ENCODE data around the gene HNMT. TPM values are rescaled to one million over a fixed set of nuclear protein-coding genes. Genes with fewer than 3 reads are reported as not detected.

HNMT gene
- total RNA-seq, 1 experiment from 2014 or later, result 16.6 TPM

DNA sequence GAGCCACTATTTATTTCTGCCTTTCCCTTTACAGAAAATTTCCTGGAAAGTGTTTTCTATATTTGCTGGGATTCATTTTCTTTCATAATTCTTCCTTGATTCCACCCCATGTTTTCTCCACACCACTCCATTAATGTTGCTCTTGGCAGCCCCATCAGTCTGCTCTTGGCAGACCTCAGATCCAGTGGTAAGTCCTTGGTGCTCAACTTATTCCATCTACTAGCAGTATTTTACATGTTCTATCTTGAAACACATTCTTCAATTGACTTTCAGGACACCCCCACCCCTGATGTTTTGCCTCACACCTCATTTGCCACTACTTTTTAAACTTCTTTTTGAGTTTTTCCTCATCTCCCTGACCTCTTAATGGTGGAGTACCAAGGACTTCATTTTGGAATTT is 65.0 kb downstream of the HNMT start:
- H3K9me3 ChIP-seq (ENCODE audit: insufficient read depth, low read depth), result no peaks in the 10 kb centered on the region
- CTCF ChIA-PET, result no interaction called here
- H3K36me3 ChIP-seq (ENCODE audit: low read depth), result no peaks in the 10 kb centered on the region
- no peak overlapping the region for H3K27ac ChIP-seq
- no peaks in the 10 kb centered on the region for H3K9me2 ChIP-seq (ENCODE audit: insufficient read depth)
- no peaks in the 10 kb centered on the region for H3F3A ChIP-seq (ENCODE audit: insufficient read depth, low read depth)
- no peak overlapping the region for H2AFZ ChIP-seq
- intact Hi-C loops (cut with micrococcal nuclease; ENCODE audit: unreplicated experiment), result no loop called here
- no peaks in the 10 kb centered on the region for H3K4me1 ChIP-seq (replicated peaks; ENCODE audit: insufficient read depth)
- TF ChIP-seq EZH2 (IDR thresholded peaks at IDR 0.05; ENCODE audit: low read depth), result no peak
- POLR2A ChIA-PET (ENCODE audit: unreplicated experiment), result no interaction called here
- DNase-seq, result no peak
- BruUV-seq (replicated peaks), result no TSS peak
- no peak overlapping the region for H3K4me2 ChIP-seq
- H3K4me3 ChIP-seq, result no peak overlapping the region
- no peaks in the 10 kb centered on the region for H3K27me3 ChIP-seq (ENCODE audit: insufficient read depth, low read depth)
- H4K20me1 ChIP-seq (ENCODE audit: insufficient read depth), result no peaks in the 10 kb centered on the region
- no peaks in the 10 kb centered on the region for H3K79me2 ChIP-seq (ENCODE audit: low read depth)

DNA sequence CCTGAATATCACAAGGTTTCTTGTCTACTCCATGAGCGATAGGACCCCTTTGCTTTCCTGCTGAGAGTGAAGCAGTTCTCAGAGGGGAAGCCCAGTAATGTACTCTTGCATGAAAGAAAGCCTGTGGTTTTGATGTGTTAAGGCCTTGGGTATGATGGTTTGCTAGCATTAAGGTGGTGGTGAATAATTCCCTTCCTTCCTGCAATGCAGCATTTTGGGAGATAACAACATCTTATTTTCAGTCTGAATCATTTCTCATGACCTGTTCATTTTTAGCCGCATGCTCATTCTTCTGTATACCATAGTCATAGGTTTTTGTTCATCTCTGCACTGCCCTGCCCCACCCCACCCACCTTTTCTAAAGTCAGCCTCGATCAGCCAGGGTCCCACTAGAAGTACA is 66.2 kb downstream of the HNMT start:
- POLR2A ChIA-PET (ENCODE audit: unreplicated experiment), result no interaction called here
- no peak for DNase-seq

GRCh38 chr2:138032334-138032733 is 68.1 kb downstream of the HNMT start:
- Histone ChIP-seq H3K79me2 (ENCODE audit: low read depth) (no peaks in the 10 kb centered on the region), H3K4me1 (replicated peaks; ENCODE audit: insufficient read depth) (0 out of 2 replicates have a peak, but pooled peaks cover 13% of the 10 kb centered on the region), H3K4me3 (no peak overlapping the region), H3K27me3 (ENCODE audit: insufficient read depth, low read depth) (no peaks in the 10 kb centered on the region), H4K20me1 (ENCODE audit: insufficient read depth) (no peaks in the 10 kb centered on the region), H2AFZ (no peak overlapping the region), H3K27ac (no peak overlapping the region), H3K36me3 (ENCODE audit: low read depth) (no peaks in the 10 kb centered on the region), H3K4me2 (no peak overlapping the region), H3K9me2 (ENCODE audit: insufficient read depth) (no peaks in the 10 kb centered on the region), H3F3A (ENCODE audit: insufficient read depth, low read depth) (no peaks in the 10 kb centered on the region), H3K9me3 (ENCODE audit: insufficient read depth, low read depth) (no peaks in the 10 kb centered on the region)
- intact Hi-C loops (cut with micrococcal nuclease; ENCODE audit: unreplicated experiment), result no loop called here
- TF ChIP-seq CTCF (conservative IDR thresholded peaks at IDR 0.05) (no peak), EZH2 (IDR thresholded peaks at IDR 0.05; ENCODE audit: low read depth) (no peak)
- BruUV-seq (replicated peaks), result no TSS peak
- ChIA-PET POLR2A (ENCODE audit: unreplicated experiment) (no interaction called here), CTCF (no interaction called here)
- no peak for DNase-seq

More for the DNA sequence above, 66.2 kb downstream of the HNMT start:
- no peak overlapping the region for H3K27ac ChIP-seq
- H3K4me3 ChIP-seq, result no peak overlapping the region
- H3K9me3 ChIP-seq (ENCODE audit: insufficient read depth, low read depth), result no peaks in the 10 kb centered on the region
- 0 out of 2 replicates have a peak, but pooled peaks cover 6% of the 10 kb centered on the region for H3K4me1 ChIP-seq (replicated peaks; ENCODE audit: insufficient read depth)
- H3K4me2 ChIP-seq, result no peak overlapping the region
- H4K20me1 ChIP-seq (ENCODE audit: insufficient read depth), result no peaks in the 10 kb centered on the region
- no peaks in the 10 kb centered on the region for H3K9me2 ChIP-seq (ENCODE audit: insufficient read depth)
- no peaks in the 10 kb centered on the region for H3K27me3 ChIP-seq (ENCODE audit: insufficient read depth, low read depth)
- no peak overlapping the region for H2AFZ ChIP-seq
- no peaks in the 10 kb centered on the region for H3F3A ChIP-seq (ENCODE audit: insufficient read depth, low read depth)
- TF ChIP-seq EZH2 (IDR thresholded peaks at IDR 0.05; ENCODE audit: low read depth) (no peak), CTCF (conservative IDR thresholded peaks at IDR 0.05) (no peak)
- H3K79me2 ChIP-seq (ENCODE audit: low read depth), result no peaks in the 10 kb centered on the region
- H3K36me3 ChIP-seq (ENCODE audit: low read depth), result no peaks in the 10 kb centered on the region
- CTCF ChIA-PET, result no interaction called here
- no TSS peak for BruUV-seq (replicated peaks)
- intact Hi-C loops (cut with micrococcal nuclease; ENCODE audit: unreplicated experiment), result no loop called here

DNA sequence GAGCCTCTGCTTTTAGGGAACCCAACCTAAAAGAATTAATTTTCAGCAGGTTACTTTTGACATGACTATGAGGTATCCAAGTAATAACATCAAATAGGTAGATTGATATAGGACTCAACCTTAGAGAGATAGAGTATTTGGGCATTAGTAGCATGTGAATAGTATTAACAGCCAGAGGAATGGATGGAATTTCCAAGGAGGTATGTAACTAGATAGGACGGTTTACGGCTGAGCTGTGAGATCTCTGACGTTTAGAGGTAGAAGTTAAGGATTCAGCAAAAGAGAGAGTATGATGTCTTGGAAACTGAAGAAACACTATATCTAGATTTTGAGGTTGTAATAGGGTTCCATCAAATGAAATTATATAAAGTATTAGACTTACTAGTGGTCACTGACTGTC is 70.3 kb downstream of the HNMT start:
- Histone ChIP-seq H3K4me3 (no peak overlapping the region), H4K20me1 (ENCODE audit: insufficient read depth) (no peaks in the 10 kb centered on the region), H2AFZ (no peak overlapping the region), H3K4me1 (replicated peaks; ENCODE audit: insufficient read depth) (0 out of 2 replicates have a peak, but pooled peaks cover 13% of the 10 kb centered on the region), H3K9me3 (ENCODE audit: insufficient read depth, low read depth) (no peaks in the 10 kb centered on the region), H3K27me3 (ENCODE audit: insufficient read depth, low read depth) (no peaks in the 10 kb centered on the region), H3K4me2 (no peak overlapping the region), H3K9me2 (ENCODE audit: insufficient read depth) (0 out of 2 replicates have a peak, but pooled peaks cover 3% of the 10 kb centered on the region), H3F3A (ENCODE audit: insufficient read depth, low read depth) (no peaks in the 10 kb centered on the region), H3K79me2 (ENCODE audit: low read depth) (no peaks in the 10 kb centered on the region), H3K27ac (no peak overlapping the region), H3K36me3 (ENCODE audit: low read depth) (no peaks in the 10 kb centered on the region)
- ChIA-PET POLR2A (ENCODE audit: unreplicated experiment) (no interaction called here), CTCF (interaction anchor here (0.6 kb wide), 1 partner anchor 77 kb away, joined by 3 read pairs; no protein-coding TSS in a partner anchor)
- TF ChIP-seq CTCF (conservative IDR thresholded peaks at IDR 0.05), result no peak
- no peak for TF ChIP-seq EZH2 (IDR thresholded peaks at IDR 0.05; ENCODE audit: low read depth)
- intact Hi-C loops (cut with micrococcal nuclease; ENCODE audit: unreplicated experiment), result no loop called here
- no TSS peak for BruUV-seq (replicated peaks)
- DNase-seq, result no peak

Measured in PC-9 (cell line).